Central memory CD8-positive, alpha-beta T cell (primary cell): Measurements from ENCODE around the gene STK40.

Source experiments
- ATAC-seq: fragments of 150-1000 bp; cut with Tn5 transposase; replicated peaks from 2 replicates; pipeline ENCODE4 v1.10.0; 2022; ENCODE audit warnings: mild to moderate bottlenecking, moderate FRiP score, moderate number of reproducible peaks; ENCODE audit not compliant: poor library complexity, severe bottlenecking; ENCODE audit errors: extremely low read depth
- DNase-seq, 2 donors: peaks; one replicate each; pipeline ENCODE4 v3.0.0; 2021; ENCODE audit warnings: low spot score in 2 of 2
- H3K27ac Mint-ChIP-seq: one replicate; pipeline ENCODE4 v1.8.0; 2022; ENCODE audit warnings: low read depth, mild to moderate bottlenecking, moderate library complexity, mixed read lengths
- H3K27me3 Mint-ChIP-seq: one replicate; pipeline ENCODE4 v1.8.0; 2022; ENCODE audit warnings: mixed read lengths
- H3K36me3 Mint-ChIP-seq: one replicate; pipeline ENCODE4 v1.8.0; 2022; ENCODE audit warnings: mild to moderate bottlenecking, moderate library complexity, mixed read lengths; ENCODE audit not compliant: insufficient read depth
- H3K4me1 Mint-ChIP-seq: one replicate; pipeline ENCODE4 v1.8.0; 2022; ENCODE audit warnings: mixed read lengths
- H3K4me3 Mint-ChIP-seq: one replicate; pipeline ENCODE4 v1.8.0; 2022; ENCODE audit warnings: mild to moderate bottlenecking, moderate library complexity, mixed read lengths
- H3K9me3 Mint-ChIP-seq: one replicate; pipeline ENCODE4 v1.8.0; 2022; ENCODE audit warnings: mixed read lengths

Gene STK40

DNA sequence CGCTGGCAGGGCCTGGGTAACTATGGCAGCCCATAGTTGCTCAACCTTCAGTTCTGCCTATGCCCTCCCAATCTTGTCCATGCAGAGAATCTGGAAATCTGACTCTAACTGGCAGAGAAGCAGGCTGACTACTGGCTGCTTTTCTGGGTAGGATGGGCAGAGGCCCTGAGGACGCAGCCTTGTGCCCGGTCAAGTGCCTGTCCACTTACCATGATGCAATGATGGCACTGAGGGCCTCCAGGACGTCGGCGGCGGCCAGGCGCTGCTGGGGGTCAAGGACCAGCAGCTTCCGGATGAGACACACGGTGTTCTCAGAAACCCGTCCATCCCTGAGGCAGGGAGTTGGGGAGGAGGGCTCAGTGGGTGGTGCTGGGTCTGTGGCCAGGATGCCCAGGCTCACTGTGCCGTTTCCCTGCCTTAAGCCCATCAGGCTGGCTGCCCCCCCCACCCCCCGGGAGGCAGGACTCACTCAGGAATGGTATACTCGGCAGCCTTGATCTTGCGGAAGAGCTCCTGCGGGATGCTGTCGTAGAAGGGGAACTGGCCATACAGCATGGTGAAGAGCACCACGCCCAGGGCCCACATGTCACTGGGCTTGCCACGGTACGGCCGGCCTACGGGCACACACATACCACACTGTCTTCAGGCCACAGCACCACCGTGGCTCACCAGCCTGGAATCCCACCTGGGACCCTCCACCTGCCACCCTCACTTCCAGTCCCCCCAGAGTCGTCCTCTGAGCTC is 41.9 kb downstream of the STK40 start:
- peaks cover 4% of the 10 kb centered on the region for H3K4me1 Mint-ChIP-seq
- H3K27me3 Mint-ChIP-seq, result no peaks in the 10 kb centered on the region
- no peak for ATAC-seq
- no peaks in the 10 kb centered on the region for H3K9me3 Mint-ChIP-seq
- no peak overlapping the region for H3K27ac Mint-ChIP-seq
- DNase-seq, result no peak
- no peak overlapping the region for H3K4me3 Mint-ChIP-seq
- H3K36me3 Mint-ChIP-seq, result peaks cover 27% of the 10 kb centered on the region

GRCh38 chr1:36342426-36343185 is 43.1 kb downstream of the STK40 start:
- no peaks in the 10 kb centered on the region for H3K9me3 Mint-ChIP-seq
- H3K4me3 Mint-ChIP-seq, result no peak overlapping the region
- no peak for ATAC-seq
- DNase-seq, result peak in 1 of 2 donors; percentile 40
- H3K36me3 Mint-ChIP-seq, result peaks cover 22% of the 10 kb centered on the region
- no peak overlapping the region for H3K27ac Mint-ChIP-seq
- peaks cover 4% of the 10 kb centered on the region for H3K4me1 Mint-ChIP-seq
- H3K27me3 Mint-ChIP-seq, result no peaks in the 10 kb centered on the region

DNA sequence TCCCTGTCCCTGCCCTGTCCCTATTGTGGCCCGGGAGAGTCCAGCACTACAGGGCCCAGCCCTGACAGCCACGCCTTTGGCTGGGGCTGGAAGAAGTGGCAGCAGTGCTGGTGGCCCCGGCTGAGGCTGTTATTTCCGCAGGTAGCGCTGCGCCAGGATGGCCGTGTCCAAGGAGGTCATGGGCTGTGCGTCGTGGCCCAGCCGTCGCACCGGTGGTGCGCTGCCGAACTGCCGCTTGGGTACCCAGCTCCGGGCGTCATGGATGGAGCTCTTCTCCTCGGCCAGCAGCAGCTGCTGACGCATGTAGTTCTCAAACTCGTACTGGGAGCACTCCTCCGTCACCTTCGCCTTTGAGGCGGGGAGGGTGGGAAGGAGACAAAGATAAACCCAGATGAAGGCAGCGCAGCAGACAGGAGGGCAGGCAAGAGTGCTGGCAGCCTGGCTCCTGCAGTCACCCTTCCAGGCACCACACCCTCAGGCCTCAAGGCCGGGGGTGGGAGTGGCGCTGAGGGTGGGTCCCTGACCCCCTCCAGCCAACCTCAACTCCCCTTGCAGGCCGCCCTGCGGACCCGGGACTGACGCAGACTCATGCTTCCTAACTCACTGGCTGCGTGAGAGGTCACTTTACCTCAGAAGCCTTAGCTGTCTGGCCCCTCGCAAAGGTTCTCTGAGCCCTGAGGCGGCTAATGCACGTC is 44.0 kb downstream of the STK40 start:
- ATAC-seq (no peak), DNase-seq (no peak)
- Mint-ChIP-seq H3K9me3 (no peaks in the 10 kb centered on the region), H3K27me3 (no peaks in the 10 kb centered on the region), H3K4me1 (peaks cover 4% of the 10 kb centered on the region), H3K36me3 (peaks cover 14% of the 10 kb centered on the region), H3K4me3 (no peak overlapping the region), H3K27ac (no peak overlapping the region)

DNA sequence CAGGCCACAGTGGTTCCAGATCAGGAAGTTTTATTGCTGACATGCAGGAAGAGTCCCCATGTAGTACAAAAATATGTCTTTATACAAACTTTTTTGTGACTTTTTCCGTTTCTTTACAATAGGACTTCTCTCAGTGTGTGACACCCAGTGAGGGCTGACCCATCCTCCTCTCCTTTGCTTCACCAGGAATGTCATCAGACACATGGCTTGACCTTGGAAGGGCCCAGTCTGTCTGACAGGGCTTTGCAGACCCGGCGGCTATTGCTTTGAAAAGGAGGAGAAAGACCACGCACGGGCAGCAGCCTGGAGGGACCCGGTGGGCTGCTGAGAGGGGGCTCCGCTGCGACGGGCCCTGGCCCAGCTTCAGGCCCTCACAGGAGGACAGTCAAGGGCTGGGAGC is 46.1 kb downstream of the STK40 start:
- Mint-ChIP-seq H3K27ac (no peak overlapping the region), H3K9me3 (no peaks in the 10 kb centered on the region), H3K27me3 (no peaks in the 10 kb centered on the region), H3K4me3 (no peak overlapping the region), H3K36me3 (peaks cover 5% of the 10 kb centered on the region), H3K4me1 (peaks cover under 1% of the 10 kb centered on the region)
- ATAC-seq, result no peak
- DNase-seq, result no peak

DNA sequence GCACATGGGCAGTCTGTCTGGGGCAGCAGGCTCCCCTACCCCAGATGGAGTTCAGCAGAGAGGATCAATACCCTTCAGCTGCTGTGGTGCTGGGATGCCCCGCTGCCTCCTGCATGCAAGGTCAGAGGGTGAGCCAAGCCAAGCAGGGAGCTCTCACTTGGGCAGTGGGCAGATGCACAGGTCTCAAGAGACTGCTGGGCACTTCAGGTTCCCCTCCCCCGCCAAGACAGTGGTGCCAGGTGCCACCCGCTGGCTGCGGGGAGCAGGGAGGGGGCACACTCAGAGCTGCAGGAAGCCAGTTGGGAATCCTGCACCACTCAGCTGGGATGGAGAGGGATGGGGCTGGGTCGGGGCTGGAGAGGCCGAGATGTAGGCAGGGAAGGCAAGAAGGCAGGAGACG is 46.5 kb downstream of the STK40 start:
- ATAC-seq (no peak), DNase-seq (no peak)
- Mint-ChIP-seq H3K4me3 (no peak overlapping the region), H3K4me1 (no peaks in the 10 kb centered on the region), H3K9me3 (no peaks in the 10 kb centered on the region), H3K36me3 (peaks cover 5% of the 10 kb centered on the region), H3K27me3 (no peaks in the 10 kb centered on the region), H3K27ac (no peak overlapping the region)

GRCh38 chr1:36337830-36338229 is 47.9 kb downstream of the STK40 start:
- Mint-ChIP-seq H3K36me3 (peaks cover 5% of the 10 kb centered on the region), H3K9me3 (no peaks in the 10 kb centered on the region), H3K4me3 (no peak overlapping the region), H3K4me1 (no peaks in the 10 kb centered on the region), H3K27me3 (no peaks in the 10 kb centered on the region), H3K27ac (no peak overlapping the region)
- DNase-seq (no peak), ATAC-seq (no peak)

DNA sequence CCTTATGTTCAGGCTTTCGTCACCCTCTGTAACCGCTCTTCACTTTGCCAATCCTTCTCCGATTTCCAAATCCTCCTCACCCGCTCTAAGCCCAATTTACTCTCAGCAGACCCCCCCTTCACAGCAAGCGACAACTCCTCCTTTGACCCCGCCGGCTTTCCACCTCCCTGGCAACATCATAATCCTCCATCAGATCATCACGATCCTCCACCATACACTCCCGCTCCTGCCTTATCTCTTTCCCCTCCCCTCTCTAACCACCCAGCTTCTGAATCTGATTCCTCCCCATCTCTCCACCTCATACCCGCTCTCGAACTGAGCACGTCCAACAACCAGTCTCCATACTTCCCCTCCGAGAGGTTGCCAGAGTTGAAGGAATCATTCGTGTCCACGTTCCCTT is 54.8 kb downstream of the STK40 start:
- Mint-ChIP-seq H3K9me3 (no peaks in the 10 kb centered on the region), H3K4me3 (no peak overlapping the region), H3K27ac (no peak overlapping the region), H3K36me3 (no peaks in the 10 kb centered on the region), H3K27me3 (no peaks in the 10 kb centered on the region), H3K4me1 (peaks cover 7% of the 10 kb centered on the region)
- DNase-seq (no peak), ATAC-seq (no peak)

- Mint-ChIP-seq H3K27me3 (no peaks in the 10 kb centered on the region), H3K4me3 (no peak overlapping the region), H3K36me3 (no peaks in the 10 kb centered on the region), H3K4me1 (peaks cover 7% of the 10 kb centered on the region), H3K9me3 (no peaks in the 10 kb centered on the region), H3K27ac (no peak overlapping the region)
- DNase-seq (no peak), ATAC-seq (no peak)
Measured at GRCh38 chr1:36329817-36330216, 55.9 kb downstream of the STK40 start.

DNA sequence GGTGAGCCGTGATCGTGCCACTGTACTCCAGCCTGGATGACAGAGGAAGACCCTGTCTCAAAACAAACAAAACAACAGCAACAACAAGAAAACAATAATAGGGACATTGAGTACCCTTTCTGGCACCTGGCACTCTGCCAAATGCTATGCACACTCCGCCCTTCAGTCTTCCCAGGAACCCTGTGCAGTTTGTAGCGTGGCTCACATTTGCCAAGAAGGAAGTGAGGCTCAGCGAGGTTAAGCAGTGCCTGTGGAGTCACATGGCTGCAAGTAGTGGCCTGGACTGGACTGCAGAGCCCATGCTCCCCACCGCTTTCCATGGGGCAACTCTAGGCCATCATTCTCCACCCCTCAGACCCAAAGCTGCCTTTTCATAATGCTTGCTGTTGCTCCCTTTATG is 57.0 kb downstream of the STK40 start:
- H3K4me1 Mint-ChIP-seq, result peaks cover 18% of the 10 kb centered on the region
- no peak overlapping the region for H3K27ac Mint-ChIP-seq
- H3K4me3 Mint-ChIP-seq, result no peak overlapping the region
- ATAC-seq (no peak), DNase-seq (no peak)
- no peaks in the 10 kb centered on the region for H3K27me3 Mint-ChIP-seq
- H3K36me3 Mint-ChIP-seq, result no peaks in the 10 kb centered on the region
- no peaks in the 10 kb centered on the region for H3K9me3 Mint-ChIP-seq

- H3K27ac Mint-ChIP-seq, result no peak overlapping the region
- no peaks in the 10 kb centered on the region for H3K36me3 Mint-ChIP-seq
- H3K4me1 Mint-ChIP-seq, result peaks cover 19% of the 10 kb centered on the region
- no peaks in the 10 kb centered on the region for H3K9me3 Mint-ChIP-seq
- no peaks in the 10 kb centered on the region for H3K27me3 Mint-ChIP-seq
- DNase-seq, result no peak
- no peak for ATAC-seq
- no peak overlapping the region for H3K4me3 Mint-ChIP-seq
Measured at GRCh38 chr1:36328088-36328480, 57.6 kb downstream of the STK40 start.

DNA sequence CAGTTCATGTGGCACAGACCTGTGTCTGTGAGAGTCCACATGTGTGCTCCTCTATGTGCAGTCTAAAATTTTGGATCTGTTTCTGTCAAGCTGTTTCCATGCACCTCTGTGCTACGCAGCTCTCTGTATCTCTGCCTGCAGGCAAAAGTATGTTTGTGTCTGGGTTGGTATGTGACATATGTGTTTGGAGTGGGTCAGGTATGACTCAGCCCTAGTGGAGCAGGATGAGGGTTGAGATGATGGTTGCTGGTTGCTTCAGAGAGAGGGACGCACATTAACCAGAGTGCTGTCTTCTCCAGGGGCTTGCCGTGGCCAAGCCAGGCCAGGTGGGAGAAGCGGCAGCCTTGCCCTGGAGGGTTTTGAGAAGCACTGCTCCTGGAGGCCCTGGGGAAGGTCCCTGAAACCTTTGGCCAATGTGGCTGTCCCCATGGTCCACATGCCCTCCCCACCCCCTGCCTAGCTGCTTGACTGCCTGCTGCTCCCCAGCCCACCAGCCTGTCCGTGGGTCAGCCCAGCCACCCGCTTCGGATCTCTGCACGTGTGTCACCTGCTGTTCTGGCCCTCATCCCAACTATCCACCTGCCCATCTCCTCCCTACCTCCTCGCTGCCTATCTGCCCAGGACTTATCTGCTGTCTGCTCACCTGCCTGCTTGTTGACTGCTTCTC is 58.2 kb downstream of the STK40 start:
- H3K9me3 Mint-ChIP-seq, result no peaks in the 10 kb centered on the region
- DNase-seq (no peak), ATAC-seq (no peak)
- no peak overlapping the region for H3K4me3 Mint-ChIP-seq
- no peaks in the 10 kb centered on the region for H3K36me3 Mint-ChIP-seq
- no peaks in the 10 kb centered on the region for H3K27me3 Mint-ChIP-seq
- H3K27ac Mint-ChIP-seq, result no peak overlapping the region
- peaks cover 19% of the 10 kb centered on the region for H3K4me1 Mint-ChIP-seq

DNA sequence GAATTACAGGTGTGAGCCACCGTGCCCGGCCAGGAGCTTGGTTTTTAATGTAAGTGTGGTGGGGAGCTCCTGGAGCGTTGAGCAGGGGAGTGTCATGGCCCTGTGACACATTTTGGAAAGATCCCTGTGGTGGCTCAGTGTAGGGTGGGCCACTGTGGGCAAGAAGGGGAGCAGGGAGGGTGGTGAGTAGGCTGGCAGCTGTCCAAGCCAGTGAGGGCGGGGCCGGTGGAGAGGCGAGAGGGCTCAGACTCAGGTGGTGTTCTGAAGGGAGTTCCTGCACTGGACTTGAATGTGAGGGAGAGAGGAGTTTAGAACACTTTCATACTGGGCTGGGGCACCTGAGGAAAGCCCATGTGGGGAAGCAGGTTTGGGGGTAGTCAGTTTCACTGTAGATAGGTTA is 59.2 kb downstream of the STK40 start:
- no peak for ATAC-seq
- H3K27me3 Mint-ChIP-seq, result no peaks in the 10 kb centered on the region
- H3K4me1 Mint-ChIP-seq, result peaks cover 19% of the 10 kb centered on the region
- H3K9me3 Mint-ChIP-seq, result no peaks in the 10 kb centered on the region
- no peak overlapping the region for H3K27ac Mint-ChIP-seq
- no peak for DNase-seq
- H3K36me3 Mint-ChIP-seq, result no peaks in the 10 kb centered on the region
- H3K4me3 Mint-ChIP-seq, result no peak overlapping the region
